ENCODE data around the gene ZNF500.

ZNF500 gene

GRCh38 chr16:4790871-4791270 lies 23.9 kb upstream of the ZNF500 start:
- H3K36me3 ChIP-seq, result no peaks in the 10 kb centered on the region
- H3K4me1 ChIP-seq, result peaks cover 4% of the 10 kb centered on the region; the same call in 1 of the 2 replicates
- no peak for DNase-seq
- H3K4me3 ChIP-seq (ENCODE audit: low read depth, low read length), result no peak overlapping the region
- H3K9me3 ChIP-seq, result no peaks in the 10 kb centered on the region
- no peak for TF ChIP-seq CTCF (IDR thresholded peaks at IDR 0.05; ENCODE audit: low read depth, low read length)
- no peaks in the 10 kb centered on the region for H3K27me3 ChIP-seq

- no peak for TF ChIP-seq CTCF (IDR thresholded peaks at IDR 0.05; ENCODE audit: low read depth, low read length)
- no peak for DNase-seq
- Histone ChIP-seq H3K4me1 (peaks cover 4% of the 10 kb centered on the region; the same call in 1 of the 2 replicates), H3K9me3 (no peaks in the 10 kb centered on the region), H3K27me3 (no peaks in the 10 kb centered on the region), H3K4me3 (ENCODE audit: low read depth, low read length) (no peak overlapping the region), H3K36me3 (no peaks in the 10 kb centered on the region)
Measured at GRCh38 chr16:4790261-4790660, 23.3 kb upstream of the ZNF500 start.

- peaks cover 4% of the 10 kb centered on the region; the same call in 1 of the 2 replicates for H3K4me1 ChIP-seq
- no peak for DNase-seq
Measured at GRCh38 chr16:4788910-4789309, 21.9 kb upstream of the ZNF500 start.

GRCh38 chr16:4788489-4788889 lies 21.5 kb upstream of the ZNF500 start:
- H3K27me3 ChIP-seq, result no peaks in the 10 kb centered on the region
- peaks cover 4% of the 10 kb centered on the region; the same call in 1 of the 2 replicates for H3K4me1 ChIP-seq
- H3K4me3 ChIP-seq (ENCODE audit: low read depth, low read length), result no peak overlapping the region
- DNase-seq, result no peak
- H3K36me3 ChIP-seq, result no peaks in the 10 kb centered on the region
- H3K9me3 ChIP-seq, result no peaks in the 10 kb centered on the region
- TF ChIP-seq CTCF (IDR thresholded peaks at IDR 0.05; ENCODE audit: low read depth, low read length), result no peak

More at GRCh38 chr16:4788910-4789309, 21.9 kb upstream of the ZNF500 start:
- H3K4me3 ChIP-seq (ENCODE audit: low read depth, low read length), result no peak overlapping the region
- H3K9me3 ChIP-seq, result no peaks in the 10 kb centered on the region
- TF ChIP-seq CTCF (IDR thresholded peaks at IDR 0.05; ENCODE audit: low read depth, low read length), result no peak
- no peaks in the 10 kb centered on the region for H3K36me3 ChIP-seq
- H3K27me3 ChIP-seq, result no peaks in the 10 kb centered on the region

- 0 out of 2 replicates have a peak, but pooled peaks have one; percentile 12 for TF ChIP-seq CTCF (IDR thresholded peaks at IDR 0.05; ENCODE audit: low read depth, low read length)
- peak; percentile 41 for DNase-seq
- H3K27me3 ChIP-seq, result no peaks in the 10 kb centered on the region
- no peaks in the 10 kb centered on the region for H3K9me3 ChIP-seq
- H3K36me3 ChIP-seq, result no peaks in the 10 kb centered on the region
- H3K4me3 ChIP-seq (ENCODE audit: low read depth, low read length), result no peak within 1 kb of the TSS
- H3K4me1 ChIP-seq, result peaks cover 4% of the 10 kb centered on the region; the same call in 1 of the 2 replicates
Measured at GRCh38 chr16:4787627-4788482, 20.9 kb upstream of the ZNF500 start, which contains the start of gene SEPTIN12. Gene SEPTIN12, minus strand, starts transcription at chr16:4788345. Its CDS starts 700 bp downstream, at chr16:4787645.

- no peaks in the 10 kb centered on the region for H3K27me3 ChIP-seq
- no peaks in the 10 kb centered on the region for H3K9me3 ChIP-seq
- H3K4me3 ChIP-seq (ENCODE audit: low read depth, low read length), result no peak overlapping the region
- H3K36me3 ChIP-seq, result no peaks in the 10 kb centered on the region
- H3K4me1 ChIP-seq, result peaks cover 4% of the 10 kb centered on the region; the same call in 1 of the 2 replicates
- DNase-seq, result no peak
- no peak for TF ChIP-seq CTCF (IDR thresholded peaks at IDR 0.05; ENCODE audit: low read depth, low read length)
Measured at GRCh38 chr16:4787068-4787467, 20.1 kb upstream of the ZNF500 start.
